Glutamatergic neuron (in vitro differentiated cells): ENCODE results near the gene KRT34. TPM values are rescaled to one million over a fixed set of nuclear protein-coding genes. Genes with fewer than 3 reads are reported as not detected.
"Not testable (repeated sequence)": the region's sequence is repeated elsewhere in the genome, so short reads cannot be mapped to it uniquely, and the experiment has no call there.

ENCODE experiments used
- DNase-seq: peaks from one replicate; pipeline ENCODE4 v3.0.0; 2022
- H3K27ac Mint-ChIP-seq: one replicate; pipeline ENCODE4 v1.8.0; 2020; ENCODE audit warnings: mild to moderate bottlenecking, mixed read lengths, inconsistent platforms; ENCODE audit not compliant: unreplicated experiment
- H3K27me3 Mint-ChIP-seq: one replicate; pipeline ENCODE4 v1.8.0; 2020; ENCODE audit warnings: mild to moderate bottlenecking, moderate library complexity, mixed read lengths, inconsistent platforms; ENCODE audit not compliant: unreplicated experiment
- H3K36me3 Mint-ChIP-seq: one replicate; pipeline ENCODE4 v1.8.0; 2020; ENCODE audit warnings: mild to moderate bottlenecking, mixed read lengths, inconsistent platforms; ENCODE audit not compliant: unreplicated experiment
- H3K4me1 Mint-ChIP-seq: one replicate; pipeline ENCODE4 v1.8.0; 2020; ENCODE audit warnings: mild to moderate bottlenecking, low read depth, mixed read lengths, inconsistent platforms; ENCODE audit not compliant: unreplicated experiment
- H3K4me3 Mint-ChIP-seq: one replicate; pipeline ENCODE4 v1.8.0; 2020; ENCODE audit warnings: mild to moderate bottlenecking, mixed read lengths, inconsistent platforms; ENCODE audit not compliant: unreplicated experiment
- H3K9me3 Mint-ChIP-seq: one replicate; pipeline ENCODE4 v1.8.0; 2020; ENCODE audit warnings: mild to moderate bottlenecking, moderate library complexity, mixed read lengths, inconsistent platforms; ENCODE audit not compliant: unreplicated experiment
- CTCF ChIP-seq: fragments of 200-600 bp; sonication (generic); IDR thresholded peaks from one replicate; pipeline ENCODE4 v1.5.0; 2021; ENCODE audit not compliant: partially characterized antibody, unreplicated experiment
- total RNA-seq: library from RNA; stranded (reverse); fragmentation: NEBNext Ultra II Directional; extraction: Animal tissue kit (Norgen Biotek cat#: 25700); gene quantifications from one replicate; pipeline ENCODE4 v1.2.1, GENCODE V29; 2021; ENCODE audit not compliant: unreplicated experiment

The KRT34 gene
- total RNA-seq, 1 donor from 2014 or later = not detected

GRCh38 chr17:41383690-41384089 is 1.6 kb upstream of the KRT34 start:
- peaks cover 11% of the 10 kb centered on the region for H3K36me3 Mint-ChIP-seq
- no peak overlapping the region for H3K4me3 Mint-ChIP-seq
- no peak for TF ChIP-seq CTCF
- H3K9me3 Mint-ChIP-seq = peaks cover 4% of the 10 kb centered on the region
- no peaks in the 10 kb centered on the region for H3K27me3 Mint-ChIP-seq
- no peak for DNase-seq
- H3K27ac Mint-ChIP-seq = no peak overlapping the region
- no peaks in the 10 kb centered on the region for H3K4me1 Mint-ChIP-seq

GRCh38 chr17:41382394-41382793 is 288 bp upstream of the KRT34 start:
- Mint-ChIP-seq H3K36me3 (peaks cover 11% of the 10 kb centered on the region), H3K4me3 (no peak overlapping the region), H3K9me3 (peaks cover 4% of the 10 kb centered on the region), H3K27me3 (no peaks in the 10 kb centered on the region), H3K4me1 (no peaks in the 10 kb centered on the region), H3K27ac (no peak overlapping the region)
- TF ChIP-seq CTCF = no peak
- no peak for DNase-seq

- H3K9me3 Mint-ChIP-seq, H3K27me3 Mint-ChIP-seq, DNase-seq, H3K36me3 Mint-ChIP-seq, H3K27ac Mint-ChIP-seq, H3K4me3 Mint-ChIP-seq, H3K4me1 Mint-ChIP-seq: not testable (repeated sequence)
These were observed 2.0 kb downstream of the KRT34 start for GRCh38 chr17:41380091-41380490.

- peaks cover 2% of the 10 kb centered on the region for H3K9me3 Mint-ChIP-seq
- no peak overlapping the region for H3K27ac Mint-ChIP-seq
- no peaks in the 10 kb centered on the region for H3K4me1 Mint-ChIP-seq
- DNase-seq = no peak
- no peaks in the 10 kb centered on the region for H3K27me3 Mint-ChIP-seq
- peaks cover 9% of the 10 kb centered on the region for H3K36me3 Mint-ChIP-seq
- TF ChIP-seq CTCF = no peak
- no peak overlapping the region for H3K4me3 Mint-ChIP-seq
These were observed 4.6 kb downstream of the KRT34 start for GRCh38 chr17:41377546-41377945.

GRCh38 chr17:41369713-41370112 is 12.4 kb downstream of the KRT34 start, which contains the start of gene KRT33B:
Gene KRT33B, minus strand, starts transcription at chr17:41369813. Its CDS starts 63 bp downstream, at chr17:41369750.
- peaks cover 3% of the 10 kb centered on the region for H3K27me3 Mint-ChIP-seq
- DNase-seq = peak; percentile 39
- peaks cover 6% of the 10 kb centered on the region for H3K36me3 Mint-ChIP-seq
- peaks cover 4% of the 10 kb centered on the region for H3K9me3 Mint-ChIP-seq
- H3K27ac Mint-ChIP-seq = peak within 1 kb of the TSS; percentile 62
- TF ChIP-seq CTCF = no peak
- peaks cover 8% of the 10 kb centered on the region for H3K4me1 Mint-ChIP-seq
- peak within 1 kb of the TSS; percentile 28 for H3K4me3 Mint-ChIP-seq
